Measurements from ENCODE around the gene DACH1.

DNA sequence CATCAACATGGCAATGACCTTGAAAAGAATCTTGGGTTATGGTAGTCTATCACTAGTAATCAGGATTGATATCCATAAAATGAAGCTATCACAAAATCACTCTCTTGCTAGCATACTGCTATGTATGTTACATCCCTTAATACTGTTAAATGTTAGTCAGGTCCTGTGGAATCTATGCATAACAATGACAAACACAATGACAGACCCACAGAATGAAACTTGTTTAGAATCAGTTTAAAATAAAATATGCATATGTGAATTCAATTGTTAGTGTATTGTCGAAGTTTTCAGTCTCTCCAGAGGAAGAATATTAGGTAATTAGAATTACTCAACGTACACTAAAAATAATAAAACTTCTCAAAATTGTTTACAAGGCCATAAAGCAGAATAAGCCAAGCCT lies 137.6 kb downstream of the DACH1 start:
- TF ChIP-seq ZNF337 (CRISPR knock-in tag; IDR thresholded peaks at IDR 0.05; ENCODE audit: borderline replicate concordance, low read depth) (no peak), MAFF (IDR thresholded peaks at IDR 0.05; ENCODE audit: low read depth, low read length) (no peak), RAD21 (CRISPR knock-in tag; IDR thresholded peaks at IDR 0.05) (no peak), FOXJ3 (CRISPR knock-in tag; IDR thresholded peaks at IDR 0.05; ENCODE audit: borderline replicate concordance) (no peak)
- TF ChIP-seq, protein P1, sequence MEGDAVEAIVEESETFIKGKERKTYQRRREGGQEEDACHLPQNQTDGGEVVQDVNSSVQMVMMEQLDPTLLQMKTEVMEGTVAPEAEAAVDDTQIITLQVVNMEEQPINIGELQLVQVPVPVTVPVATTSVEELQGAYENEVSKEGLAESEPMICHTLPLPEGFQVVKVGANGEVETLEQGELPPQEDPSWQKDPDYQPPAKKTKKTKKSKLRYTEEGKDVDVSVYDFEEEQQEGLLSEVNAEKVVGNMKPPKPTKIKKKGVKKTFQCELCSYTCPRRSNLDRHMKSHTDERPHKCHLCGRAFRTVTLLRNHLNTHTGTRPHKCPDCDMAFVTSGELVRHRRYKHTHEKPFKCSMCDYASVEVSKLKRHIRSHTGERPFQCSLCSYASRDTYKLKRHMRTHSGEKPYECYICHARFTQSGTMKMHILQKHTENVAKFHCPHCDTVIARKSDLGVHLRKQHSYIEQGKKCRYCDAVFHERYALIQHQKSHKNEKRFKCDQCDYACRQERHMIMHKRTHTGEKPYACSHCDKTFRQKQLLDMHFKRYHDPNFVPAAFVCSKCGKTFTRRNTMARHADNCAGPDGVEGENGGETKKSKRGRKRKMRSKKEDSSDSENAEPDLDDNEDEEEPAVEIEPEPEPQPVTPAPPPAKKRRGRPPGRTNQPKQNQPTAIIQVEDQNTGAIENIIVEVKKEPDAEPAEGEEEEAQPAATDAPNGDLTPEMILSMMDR (CRISPR knock-in tag; IDR thresholded peaks at IDR 0.05) = no peak
- TF ChIP-seq, protein P2, sequence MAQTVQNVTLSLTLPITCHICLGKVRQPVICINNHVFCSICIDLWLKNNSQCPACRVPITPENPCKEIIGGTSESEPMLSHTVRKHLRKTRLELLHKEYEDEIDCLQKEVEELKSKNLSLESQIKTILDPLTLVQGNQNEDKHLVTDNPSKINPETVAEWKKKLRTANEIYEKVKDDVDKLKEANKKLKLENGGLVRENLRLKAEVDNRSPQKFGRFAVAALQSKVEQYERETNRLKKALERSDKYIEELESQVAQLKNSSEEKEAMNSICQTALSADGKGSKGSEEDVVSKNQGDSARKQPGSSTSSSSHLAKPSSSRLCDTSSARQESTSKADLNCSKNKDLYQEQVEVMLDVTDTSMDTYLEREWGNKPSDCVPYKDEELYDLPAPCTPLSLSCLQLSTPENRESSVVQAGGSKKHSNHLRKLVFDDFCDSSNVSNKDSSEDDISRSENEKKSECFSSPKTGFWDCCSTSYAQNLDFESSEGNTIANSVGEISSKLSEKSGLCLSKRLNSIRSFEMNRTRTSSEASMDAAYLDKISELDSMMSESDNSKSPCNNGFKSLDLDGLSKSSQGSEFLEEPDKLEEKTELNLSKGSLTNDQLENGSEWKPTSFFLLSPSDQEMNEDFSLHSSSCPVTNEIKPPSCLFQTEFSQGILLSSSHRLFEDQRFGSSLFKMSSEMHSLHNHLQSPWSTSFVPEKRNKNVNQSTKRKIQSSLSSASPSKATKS (CRISPR knock-in tag; IDR thresholded peaks at IDR 0.05) = no peak
- TF ChIP-seq, protein P3, sequence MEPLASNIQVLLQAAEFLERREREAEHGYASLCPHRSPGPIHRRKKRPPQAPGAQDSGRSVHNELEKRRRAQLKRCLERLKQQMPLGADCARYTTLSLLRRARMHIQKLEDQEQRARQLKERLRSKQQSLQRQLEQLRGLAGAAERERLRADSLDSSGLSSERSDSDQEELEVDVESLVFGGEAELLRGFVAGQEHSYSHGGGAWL (CRISPR knock-in tag; IDR thresholded peaks at IDR 0.05) = no peak

Measured in HepG2 (cell line).